ENCODE results near the gene DDX10. TPM values are rescaled to one million over a fixed set of nuclear protein-coding genes. Genes with fewer than 3 reads are reported as not detected.

The DDX10 gene
- total and polyA plus RNA-seq, 2 of the 8 experiments (the other 6 are each of a cell fraction or from before 2014, with no cell fraction given): 49.2 to 52.2 TPM

- TF ChIP-seq TAF7 (optimal IDR thresholded peaks at IDR 0.05; ENCODE audit: borderline replicate concordance, low read depth, low read length): no peak
- TF ChIP-seq KDM4A (IDR thresholded peaks at IDR 0.05; ENCODE audit: low read depth, low read length, severe bottlenecking): no peak
- TF ChIP-seq RNF2 (IDR thresholded peaks at IDR 0.05; ENCODE audit: borderline replicate concordance, low read depth, low read length, missing control alignments, poor library complexity, severe bottlenecking): no peak
- TF ChIP-seq SIRT6 (IDR thresholded peaks at IDR 0.05; ENCODE audit: low read length): no peak
These were observed 60.3 kb downstream of the DDX10 start (continued) for GRCh38 chr11:108724974-108725689.

Data from H1 (cell line).